MM.1S (cell line): ENCODE data around the gene ABCB8.
"Not testable (repeated sequence)": the region's sequence is repeated elsewhere in the genome, so short reads cannot be mapped to it uniquely, and the experiment has no call there.

Experiments
- DNase-seq: peaks from one replicate; pipeline ENCODE4 v3.0.0-alpha.2; 2015
- H2AFZ ChIP-seq: fragments of 300-600 bp; sonication (generic); 2 replicates; pipeline ENCODE4 v1.6.0; 2016; ENCODE audit warnings: antibody characterized with exemption, low read length
- H3F3A ChIP-seq: fragments of 300-600 bp; sonication (generic); 2 replicates; pipeline ENCODE4 v1.6.1; 2016; ENCODE audit warnings: mild to moderate bottlenecking, antibody characterized with exemption, low read length, moderate library complexity, mixed read lengths; ENCODE audit not compliant: insufficient read depth
- H3K27ac ChIP-seq: fragments of 300-600 bp; sonication (generic); 2 replicates; pipeline ENCODE4 v1.5.1; 2016; ENCODE audit warnings: mild to moderate bottlenecking, low read length
- H3K27me3 ChIP-seq: fragments of 300-600 bp; sonication (generic); replicated peaks from 2 replicates; pipeline ENCODE4 v1.6.0; 2016; ENCODE audit warnings: low read length; ENCODE audit not compliant: insufficient read depth
- H3K36me3 ChIP-seq: fragments of 300-600 bp; sonication (generic); replicated peaks from 2 replicates; pipeline ENCODE4 v1.6.1; 2016; ENCODE audit warnings: mild to moderate bottlenecking, low read length, mixed read lengths; ENCODE audit not compliant: insufficient read depth
- H3K4me1 ChIP-seq: fragments of 300-600 bp; sonication (generic); 2 replicates; pipeline ENCODE4 v1.6.1; 2016; ENCODE audit warnings: low read length, mixed read lengths
- H3K4me2 ChIP-seq: fragments of 300-600 bp; sonication (generic); 2 replicates; pipeline ENCODE4 v1.6.0; 2016; ENCODE audit warnings: low read depth, low read length
- H3K4me3 ChIP-seq: fragments of 300-600 bp; sonication (generic); 2 replicates; pipeline ENCODE4 v1.5.1; 2016; ENCODE audit warnings: low read length, mixed read lengths
- H3K79me2 ChIP-seq: fragments of 300-600 bp; sonication (generic); 2 replicates; pipeline ENCODE4 v1.6.1; 2016; ENCODE audit warnings: mixed run types, low read length, mixed read lengths
- H3K9ac ChIP-seq: fragments of 300-600 bp; sonication (generic); 2 replicates; pipeline ENCODE4 v1.6.1; 2016; ENCODE audit warnings: low read length, mixed read lengths
- H3K9me2 ChIP-seq: fragments of 300-600 bp; sonication (generic); replicated peaks from 2 replicates; pipeline ENCODE4 v1.6.1; 2016; ENCODE audit warnings: mild to moderate bottlenecking, low read length, mixed read lengths; ENCODE audit not compliant: insufficient read depth
- H3K9me3 ChIP-seq: fragments of 300-600 bp; sonication (generic); replicated peaks from 2 replicates; pipeline ENCODE4 v1.6.1; 2016; ENCODE audit warnings: mild to moderate bottlenecking, low read length, mixed read lengths; ENCODE audit not compliant: insufficient read depth
- H4K20me1 ChIP-seq: fragments of 300-600 bp; sonication (generic); 2 replicates; pipeline ENCODE4 v1.6.1; 2016; ENCODE audit warnings: mild to moderate bottlenecking, low read length, moderate library complexity, mixed read lengths; ENCODE audit not compliant: insufficient read depth
- CTCF ChIP-seq: fragments of 300-600 bp; sonication (generic); IDR thresholded peaks from 2 replicates; pipeline ENCODE4 v1.5.1; 2016; ENCODE audit warnings: antibody characterized with exemption, low read length, mixed read lengths
- EZH2 ChIP-seq: fragments of 300-600 bp; sonication (generic); optimal IDR thresholded peaks from 2 replicates; pipeline ENCODE3; 2017; ENCODE audit warnings: low read depth, mild to moderate bottlenecking, antibody characterized with exemption, low read length, mixed read lengths
- EZH2phosphoT487 ChIP-seq: fragments of 300-600 bp; sonication (generic); IDR thresholded peaks from 2 replicates; pipeline ENCODE4 v1.6.1; 2018; ENCODE audit warnings: antibody characterized with exemption, low read length

Gene ABCB8

DNA sequence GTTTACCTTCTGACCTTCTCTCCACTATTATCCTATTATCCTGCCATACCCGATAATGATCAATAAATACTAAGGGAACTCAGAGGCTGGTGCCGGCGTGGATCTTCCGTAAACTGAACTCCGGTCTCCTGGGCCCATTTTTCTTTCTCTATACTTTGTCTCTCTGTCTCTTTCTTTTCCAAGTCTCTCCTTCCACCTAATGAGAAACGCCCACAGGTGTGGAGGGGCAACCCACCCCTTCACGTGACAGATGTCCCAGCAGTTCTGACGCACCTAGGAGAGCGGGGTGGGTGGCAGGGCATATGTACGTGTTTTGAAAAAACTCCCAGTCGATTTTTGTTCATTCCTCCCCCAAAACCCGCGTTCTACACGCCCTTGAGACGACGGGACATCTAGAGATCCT is 521 bp upstream of the ABCB8 start:
- H3K4me3 ChIP-seq, result peak overlapping the region; percentile 64
- peak overlapping the region; percentile 51; the same call in 1 of the 2 replicates for H3K27ac ChIP-seq
- not testable (repeated sequence) for H3K9me3 ChIP-seq, H3K36me3 ChIP-seq, H3K27me3 ChIP-seq, H3F3A ChIP-seq, DNase-seq, H3K9me2 ChIP-seq, H4K20me1 ChIP-seq
- H3K9ac ChIP-seq, result peak overlapping the region; percentile 72
- H3K79me2 ChIP-seq, result peaks cover 16% of the 10 kb centered on the region
- peak overlapping the region; percentile 54 for H2AFZ ChIP-seq
- H3K4me1 ChIP-seq, result peaks cover 13% of the 10 kb centered on the region
- H3K4me2 ChIP-seq, result peak overlapping the region; percentile 72

- no peak for DNase-seq
- H4K20me1 ChIP-seq, result no peaks in the 10 kb centered on the region
- H3K4me1 ChIP-seq, result peaks cover 13% of the 10 kb centered on the region
- H2AFZ ChIP-seq, result peak overlapping the region; percentile 61
- peak overlapping the region; percentile 70 for H3K4me2 ChIP-seq
- peak overlapping the region; percentile 77; the same call in 1 of the 2 replicates for H3K27ac ChIP-seq
- TF ChIP-seq CTCF (no peak), EZH2 (no peak), EZH2phosphoT487 (no peak)
- no peaks in the 10 kb centered on the region for H3K9me3 ChIP-seq
- H3K4me3 ChIP-seq, result peak overlapping the region; percentile 73
- H3K79me2 ChIP-seq, result peaks cover 21% of the 10 kb centered on the region
- H3F3A ChIP-seq, result no peaks in the 10 kb centered on the region
- H3K36me3 ChIP-seq, result no peaks in the 10 kb centered on the region
- H3K9me2 ChIP-seq, result no peaks in the 10 kb centered on the region
- H3K27me3 ChIP-seq, result no peaks in the 10 kb centered on the region
- H3K9ac ChIP-seq, result peak overlapping the region; percentile 80
These were observed 775 bp downstream of the ABCB8 start for GRCh38 chr7:151028948-151029501.

DNA sequence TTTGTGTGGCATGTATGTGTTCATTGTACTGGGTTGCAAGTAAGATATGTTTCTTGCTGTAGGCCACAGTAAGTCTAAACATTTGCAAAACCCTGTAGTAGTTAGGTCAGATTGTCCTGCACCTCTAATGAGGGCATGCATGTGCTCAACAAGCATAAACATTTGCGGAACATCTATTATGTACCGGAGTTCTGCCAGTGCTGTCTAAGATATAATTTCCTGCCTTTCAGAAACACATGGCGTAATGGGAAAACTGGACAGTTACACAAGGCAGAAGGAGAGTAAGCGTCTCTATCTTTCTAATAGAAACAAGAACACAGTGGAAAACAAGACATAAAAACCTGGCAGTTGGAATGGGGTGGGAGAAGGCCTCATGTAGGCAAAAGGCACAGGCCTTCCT is 2.8 kb downstream of the ABCB8 start:
- DNase-seq, result no peak
- H3K9ac ChIP-seq, result no peak overlapping the region
- no peaks in the 10 kb centered on the region for H4K20me1 ChIP-seq
- no peaks in the 10 kb centered on the region for H3K36me3 ChIP-seq
- no peak overlapping the region for H3K4me2 ChIP-seq
- no peaks in the 10 kb centered on the region for H3F3A ChIP-seq
- H3K9me2 ChIP-seq, result no peaks in the 10 kb centered on the region
- TF ChIP-seq CTCF, result no peak
- no peak for TF ChIP-seq EZH2phosphoT487
- TF ChIP-seq EZH2, result no peak
- H3K27ac ChIP-seq, result no peak overlapping the region
- no peak overlapping the region for H2AFZ ChIP-seq
- H3K4me1 ChIP-seq, result peaks cover 9% of the 10 kb centered on the region
- no peaks in the 10 kb centered on the region for H3K27me3 ChIP-seq
- H3K9me3 ChIP-seq, result no peaks in the 10 kb centered on the region
- no peak overlapping the region for H3K4me3 ChIP-seq
- peaks cover 21% of the 10 kb centered on the region for H3K79me2 ChIP-seq

- H3K36me3 ChIP-seq, result no peaks in the 10 kb centered on the region
- no peaks in the 10 kb centered on the region for H3K27me3 ChIP-seq
- no peaks in the 10 kb centered on the region for H4K20me1 ChIP-seq
- H3F3A ChIP-seq, result no peaks in the 10 kb centered on the region
- 0 out of 2 replicates have a peak, but pooled peaks cover 2% of the 10 kb centered on the region for H3K4me1 ChIP-seq
- no peaks in the 10 kb centered on the region for H3K9me2 ChIP-seq
- H3K9ac ChIP-seq, result no peak overlapping the region
- no peak for TF ChIP-seq EZH2
- TF ChIP-seq CTCF, result no peak
- TF ChIP-seq EZH2phosphoT487, result no peak
- H3K79me2 ChIP-seq, result peaks cover 21% of the 10 kb centered on the region
- H3K27ac ChIP-seq, result no peak overlapping the region
- no peak for DNase-seq
- H3K4me2 ChIP-seq, result no peak overlapping the region
- H2AFZ ChIP-seq, result no peak overlapping the region
- no peak overlapping the region for H3K4me3 ChIP-seq
- no peaks in the 10 kb centered on the region for H3K9me3 ChIP-seq
These were observed 5.0 kb downstream of the ABCB8 start for GRCh38 chr7:151032936-151033863.
